WERI-Rb-1 (cell line): ENCODE measurements around the gene C22orf15.

Source experiments
- DNase-seq: peaks from one replicate; pipeline ENCODE4 v3.0.0-alpha.2; 2020
- H3K27ac ChIP-seq: fragments of 250-450 bp; sonication (Bioruptor Pico); 2 replicates; pipeline ENCODE4 v1.5.1; 2020; ENCODE audit warnings: mild to moderate bottlenecking, moderate library complexity
- H3K27me3 ChIP-seq: fragments of 250-450 bp; sonication (Bioruptor Pico); 2 replicates; pipeline ENCODE4 v1.5.1; 2021; ENCODE audit warnings: mild to moderate bottlenecking, low read depth, moderate library complexity; ENCODE audit not compliant: insufficient read depth, severe bottlenecking
- H3K36me3 ChIP-seq: fragments of 250-450 bp; sonication (Bioruptor Pico); 2 replicates; pipeline ENCODE4 v1.5.1; 2020; ENCODE audit warnings: mild to moderate bottlenecking, moderate library complexity
- H3K4me3 ChIP-seq: 2 replicates; pipeline ENCODE4 v1.5.1; 2011; ENCODE audit warnings: low read depth, mild to moderate bottlenecking, control low read depth, low read length
- H3K9me3 ChIP-seq: fragments of 250-450 bp; sonication (Bioruptor Pico); 2 replicates; pipeline ENCODE4 v1.5.1; 2021; ENCODE audit warnings: mild to moderate bottlenecking, moderate library complexity; ENCODE audit not compliant: severe bottlenecking
- CTCF ChIP-seq: IDR thresholded peaks from 2 replicates; pipeline ENCODE4 v1.5.1; 2011; ENCODE audit warnings: low read depth, mild to moderate bottlenecking, control low read depth, inconsistent platforms, low read length

Gene C22orf15

DNA sequence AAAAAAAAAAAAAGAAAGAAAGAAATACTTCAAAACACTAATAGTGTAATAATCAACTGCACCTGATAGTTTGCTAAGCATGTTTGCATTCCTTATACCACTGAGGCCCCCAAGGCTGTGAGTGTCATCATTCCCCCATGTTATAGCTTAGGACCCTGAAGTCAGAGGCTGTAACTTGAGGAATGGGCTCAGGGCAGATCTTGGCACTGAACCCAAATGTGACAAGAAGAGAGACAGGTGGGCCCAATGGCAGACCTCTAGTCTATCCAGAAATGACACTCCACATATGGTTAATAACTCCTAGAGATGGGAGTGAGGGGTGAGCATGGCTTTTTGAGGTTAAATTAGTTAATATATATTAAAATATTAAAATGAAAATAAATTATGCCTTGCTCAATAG, 25.1 kb upstream of the C22orf15 start:
- DNase-seq: no peak
- Histone ChIP-seq H3K4me3 (no peak overlapping the region), H3K27ac (no peak overlapping the region), H3K27me3 (no peaks in the 10 kb centered on the region), H3K9me3 (no peaks in the 10 kb centered on the region), H3K36me3 (peaks cover 4% of the 10 kb centered on the region; the same call in 1 of the 2 replicates)
- no peak for TF ChIP-seq CTCF

- TF ChIP-seq CTCF: no peak
- H3K36me3 ChIP-seq: peaks cover 30% of the 10 kb centered on the region
- no peaks in the 10 kb centered on the region for H3K9me3 ChIP-seq
- H3K27ac ChIP-seq: no peak overlapping the region
- no peak for DNase-seq
- no peak overlapping the region for H3K4me3 ChIP-seq
- no peaks in the 10 kb centered on the region for H3K27me3 ChIP-seq
Observed at GRCh38 chr22:23742505-23743264, 20.1 kb upstream of the C22orf15 start.

DNA sequence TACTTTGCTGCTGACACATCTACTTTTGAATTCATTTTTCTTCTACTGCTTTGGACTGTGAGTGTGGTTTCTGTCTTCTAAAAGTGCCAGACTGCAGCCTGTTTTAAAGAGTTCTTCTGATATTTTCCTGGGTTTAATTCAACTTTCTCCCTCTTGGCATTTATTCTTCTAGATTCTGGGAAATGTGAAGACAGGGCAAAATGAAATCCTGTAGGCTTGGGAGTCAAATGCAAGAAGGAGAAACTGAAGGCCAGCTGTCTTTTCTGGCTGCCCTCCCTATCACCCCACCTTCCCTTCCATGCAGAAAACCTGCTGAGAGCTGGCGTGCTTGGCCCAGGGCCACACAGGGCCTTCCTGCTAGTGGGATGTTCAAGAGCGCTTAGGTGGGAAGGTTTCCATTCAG, 19.5 kb upstream of the C22orf15 start:
- Histone ChIP-seq H3K27ac (no peak overlapping the region), H3K4me3 (no peak overlapping the region), H3K27me3 (no peaks in the 10 kb centered on the region), H3K9me3 (no peaks in the 10 kb centered on the region), H3K36me3 (peaks cover 30% of the 10 kb centered on the region)
- no peak for TF ChIP-seq CTCF
- no peak for DNase-seq

- no peaks in the 10 kb centered on the region for H3K27me3 ChIP-seq
- H3K4me3 ChIP-seq: no peak overlapping the region
- no peak for TF ChIP-seq CTCF
- peaks cover 30% of the 10 kb centered on the region for H3K36me3 ChIP-seq
- H3K27ac ChIP-seq: no peak overlapping the region
- DNase-seq: no peak
- no peaks in the 10 kb centered on the region for H3K9me3 ChIP-seq
Observed at GRCh38 chr22:23744001-23744400, 18.8 kb upstream of the C22orf15 start.

DNA sequence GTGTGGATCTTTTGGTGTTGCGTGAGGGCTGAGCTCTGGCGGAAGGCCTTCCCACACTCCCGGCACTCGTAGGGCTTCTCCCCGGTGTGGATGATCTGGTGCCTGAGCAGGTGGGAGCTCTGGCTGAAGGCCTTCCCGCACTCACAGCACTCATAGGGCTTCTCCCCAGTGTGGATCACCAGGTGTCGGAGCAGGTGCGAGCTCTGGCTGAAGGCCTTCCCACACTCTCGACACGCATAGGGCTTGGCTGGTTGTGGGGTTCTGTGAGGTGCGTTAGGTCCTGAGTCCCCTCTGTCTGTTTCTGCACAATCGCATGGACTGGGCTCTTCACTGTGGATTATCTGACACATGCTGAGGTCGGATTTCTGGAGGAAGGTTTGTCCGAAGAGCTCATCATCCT, 18.3 kb upstream of the C22orf15 start:
- Histone ChIP-seq H3K36me3 (peaks cover 30% of the 10 kb centered on the region), H3K9me3 (no peaks in the 10 kb centered on the region), H3K27ac (no peak overlapping the region), H3K4me3 (no peak overlapping the region), H3K27me3 (no peaks in the 10 kb centered on the region)
- TF ChIP-seq CTCF: no peak
- DNase-seq: no peak

DNA sequence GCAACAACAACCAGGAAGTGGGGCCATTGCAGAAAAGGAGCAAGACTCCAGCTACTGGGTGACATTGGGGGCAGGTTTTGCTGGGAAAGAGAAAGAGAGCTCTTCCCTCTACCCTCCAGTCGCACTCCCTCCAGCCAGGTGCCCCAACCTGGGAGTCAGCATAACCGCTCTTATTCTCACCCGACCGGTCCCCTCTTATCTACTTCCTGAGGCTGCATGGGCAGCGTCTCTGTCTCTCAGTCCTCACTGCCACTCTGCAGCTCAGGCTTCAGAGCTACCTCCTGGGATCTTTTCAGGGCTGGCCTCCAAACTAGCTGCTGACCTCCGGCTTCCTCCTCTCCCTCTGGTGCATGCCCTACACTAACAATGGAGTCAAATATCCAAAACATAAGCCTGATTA, 17.0 kb upstream of the C22orf15 start:
- Histone ChIP-seq H3K4me3 (no peak overlapping the region), H3K27me3 (no peaks in the 10 kb centered on the region), H3K9me3 (no peaks in the 10 kb centered on the region), H3K27ac (no peak overlapping the region), H3K36me3 (peaks cover 30% of the 10 kb centered on the region)
- no peak for DNase-seq
- TF ChIP-seq CTCF: no peak
